Epithelial cell of proximal tubule (primary cell): ENCODE measurements around the gene MYO18A. TPM values are rescaled to one million over a fixed set of nuclear protein-coding genes. Genes with fewer than 3 reads are reported as not detected.
A peak's percentile ranks its signal among the peaks of the same experiment; 100 is the strongest.

Experiments used
- DNase-seq: peaks from one replicate; pipeline ENCODE4 v3.0.0-alpha.2; 2011; ENCODE audit warnings: low read depth
- H3K4me3 ChIP-seq: 2 replicates; pipeline ENCODE4 v1.5.1; 2011; ENCODE audit warnings: low read depth, mild to moderate bottlenecking, low read length
- total RNA-seq: library from RNA; depleted of rRNA; stranded (reverse); fragments of >200 nt; gene quantifications from 2 replicates; pipeline ENCODE4 v1.2.3, GENCODE V29; 2015
- TF ChIP-seq, protein P1 (sequence below): conservative IDR thresholded peaks from 2 replicates; pipeline ENCODE4 v1.5.1; 2012; ENCODE audit warnings: low read depth, mild to moderate bottlenecking, low read length

Gene MYO18A
- total RNA-seq, 1 donor from 2014 or later: 34.2 TPM

- H3K4me3 ChIP-seq: no peak overlapping the region
- DNase-seq: no peak
- TF ChIP-seq, protein P1, sequence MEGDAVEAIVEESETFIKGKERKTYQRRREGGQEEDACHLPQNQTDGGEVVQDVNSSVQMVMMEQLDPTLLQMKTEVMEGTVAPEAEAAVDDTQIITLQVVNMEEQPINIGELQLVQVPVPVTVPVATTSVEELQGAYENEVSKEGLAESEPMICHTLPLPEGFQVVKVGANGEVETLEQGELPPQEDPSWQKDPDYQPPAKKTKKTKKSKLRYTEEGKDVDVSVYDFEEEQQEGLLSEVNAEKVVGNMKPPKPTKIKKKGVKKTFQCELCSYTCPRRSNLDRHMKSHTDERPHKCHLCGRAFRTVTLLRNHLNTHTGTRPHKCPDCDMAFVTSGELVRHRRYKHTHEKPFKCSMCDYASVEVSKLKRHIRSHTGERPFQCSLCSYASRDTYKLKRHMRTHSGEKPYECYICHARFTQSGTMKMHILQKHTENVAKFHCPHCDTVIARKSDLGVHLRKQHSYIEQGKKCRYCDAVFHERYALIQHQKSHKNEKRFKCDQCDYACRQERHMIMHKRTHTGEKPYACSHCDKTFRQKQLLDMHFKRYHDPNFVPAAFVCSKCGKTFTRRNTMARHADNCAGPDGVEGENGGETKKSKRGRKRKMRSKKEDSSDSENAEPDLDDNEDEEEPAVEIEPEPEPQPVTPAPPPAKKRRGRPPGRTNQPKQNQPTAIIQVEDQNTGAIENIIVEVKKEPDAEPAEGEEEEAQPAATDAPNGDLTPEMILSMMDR: no peak
These were observed 12.9 kb upstream of the MYO18A start for GRCh38 chr17:29193146-29193545.

DNA sequence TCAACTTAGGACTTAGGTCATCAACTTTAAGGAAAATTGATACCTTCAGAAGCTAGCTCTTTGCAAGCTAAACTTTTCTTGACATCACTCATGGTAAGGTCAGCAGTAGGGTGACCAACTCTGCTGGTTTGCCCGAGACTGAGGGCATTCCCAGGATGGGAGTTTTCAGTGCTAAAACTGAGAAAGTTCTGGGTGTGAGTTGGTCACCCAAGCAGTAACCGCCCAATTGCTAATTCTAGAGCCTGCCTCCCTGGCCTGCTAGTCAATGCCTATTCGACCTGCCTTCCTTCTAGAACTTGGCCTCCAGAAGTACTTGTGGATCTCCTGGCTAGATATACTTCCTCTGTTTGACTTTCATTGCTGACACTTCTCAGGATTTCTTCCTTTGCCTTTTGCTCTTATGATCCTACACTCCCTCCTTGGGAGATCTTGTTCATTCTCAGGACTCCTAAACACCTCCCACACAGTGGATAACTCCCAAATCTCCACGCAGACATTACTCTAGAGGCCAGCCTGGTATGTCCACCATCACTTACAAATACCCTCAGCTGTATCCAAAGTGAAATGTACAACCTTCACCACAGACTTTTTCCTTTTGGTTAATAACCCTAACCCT lies 10.5 kb upstream of the MYO18A start:
- H3K4me3 ChIP-seq: no peak overlapping the region
- TF ChIP-seq, protein P1: no peak
- DNase-seq: no peak

- no peak overlapping the region for H3K4me3 ChIP-seq
- TF ChIP-seq, protein P1: no peak
- DNase-seq: no peak
These were observed 9.8 kb upstream of the MYO18A start for GRCh38 chr17:29190039-29190438.

- no peak for DNase-seq
- TF ChIP-seq, protein P1: no peak
These were observed 9.2 kb upstream of the MYO18A start for GRCh38 chr17:29189355-29189754.

DNA sequence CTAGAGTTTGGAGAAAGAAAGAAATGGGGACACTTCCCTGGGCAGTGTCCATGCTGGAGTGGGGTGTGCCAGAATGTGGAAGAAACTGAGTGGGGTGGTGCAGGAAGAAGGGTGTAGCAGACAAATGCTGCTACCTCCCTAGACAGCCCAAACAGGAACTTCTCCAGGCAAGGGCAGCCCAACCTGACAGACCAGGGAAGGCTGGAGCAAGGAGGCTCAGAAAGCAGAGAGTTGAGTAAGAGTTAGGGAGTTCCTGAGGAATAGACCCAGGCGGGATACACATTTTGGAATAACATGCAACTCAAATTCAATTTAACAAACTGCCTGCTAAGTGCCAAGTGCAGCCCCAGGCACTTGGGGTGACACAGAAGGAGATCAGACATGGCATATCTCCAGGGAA lies 1.0 kb upstream of the MYO18A start:
- no peak overlapping the region for H3K4me3 ChIP-seq
- TF ChIP-seq, protein P1: no peak
- DNase-seq: no peak

More at GRCh38 chr17:29189355-29189754, 9.2 kb upstream of the MYO18A start:
- H3K4me3 ChIP-seq: no peak overlapping the region

- TF ChIP-seq, protein P1: no peak
- no peak for DNase-seq
These were observed 576 bp upstream of the MYO18A start for GRCh38 chr17:29180788-29181160.

More at GRCh38 chr17:29180788-29181160, 576 bp upstream of the MYO18A start:
- H3K4me3 ChIP-seq: peak overlapping the region; percentile 65
